HepG2 (cell line): ENCODE data around the gene EPN2. TPM values are rescaled to one million over a fixed set of nuclear protein-coding genes. Genes with fewer than 3 reads are reported as not detected.

Experiments
- ATAC-seq: fragments of 200-7000 bp; cut with Tn5 transposase; 3 replicates; pipeline ENCODE4 v1.9.1; 2020; ENCODE audit warnings: mild to moderate bottlenecking, moderate library complexity
- BruUV-seq: library from RNA; stranded (reverse); fragments of 400-500 nt; replicated peaks from 2 replicates; lab custom pipeline; 2021; lab: Mats Ljungman, UMichigan
- CTCF ChIA-PET: fragments of 300-600 bp; formaldehyde crosslinking; extraction: SDS; loops from one replicate; lab custom pipeline; 2021; ENCODE audit warnings: low total read pairs, inconsistent platforms, low intra/inter-chr PET ratio; lab: Yijun Ruan, JAX
- POLR2A ChIA-PET: fragments of 350-600 bp; sonication (Branson Sonifier 250); formaldehyde crosslinking; loops from one replicate; lab custom pipeline; 2020; ENCODE audit warnings: antibody characterized with exemption, inconsistent platforms; lab: Yijun Ruan, JAX
- DNase-seq: peaks from one replicate; pipeline ENCODE4 v3.0.0-alpha.2; 2015; ENCODE audit warnings: low spot score
- FAIRE-seq: peaks from 3 replicates; lab custom pipeline; 2011; peaks lifted over from hg19 to GRCh38; lab: Jason Lieb, UNC
- H2AFZ ChIP-seq: one replicate; pipeline ENCODE4 v1.6.1; 2011; ENCODE audit warnings: low read length, inconsistent platforms
- H3K27ac ChIP-seq: fragments of 300-600 bp; 3 replicates; pipeline ENCODE4 v1.8.0; 2011; ENCODE audit warnings: mixed run types, mild to moderate bottlenecking, mixed read lengths, low read length, inconsistent platforms; ENCODE audit not compliant: insufficient read depth; ENCODE audit errors: extremely low read length
- H3K27me3 ChIP-seq, 2 experiments: fragments of 200-600 bp in 1 of 2; 2 replicates in 1 of 2; 3 replicates in 1 of 2; pipeline versions ENCODE4 v1.6.0 to v1.8.0; 2011; ENCODE audit warnings: low read length in 2 of 2, mild to moderate bottlenecking in 2 of 2, moderate library complexity in 2 of 2, inconsistent platforms in 1 of 2; ENCODE audit not compliant: insufficient read depth in 2 of 2, control insufficient read depth in 1 of 2
- H3K36me3 ChIP-seq, 2 experiments: fragments of 200-600 bp in 1 of 2; replicated peaks in 1 of 2; 2 replicates in 1 of 2; 3 replicates in 1 of 2; pipeline versions ENCODE4 v1.5.1 to v1.8.0; 2011; ENCODE audit warnings: low read length in 2 of 2, inconsistent platforms in 1 of 2; ENCODE audit not compliant: insufficient read depth in 2 of 2, control insufficient read depth in 1 of 2
- H3K4me1 ChIP-seq: 2 replicates; pipeline ENCODE4 v1.5.1; 2012; ENCODE audit warnings: low read length, inconsistent platforms; ENCODE audit not compliant: insufficient read depth
- H3K4me2 ChIP-seq: 2 replicates; pipeline ENCODE4 v1.6.0; 2011; ENCODE audit warnings: low read depth, low read length, inconsistent platforms
- H3K4me3 ChIP-seq, 3 experiments: fragments of 200-600 bp in 1 of 3; sonication (generic), shearing (Covaris generic) in 1 of 3; replicated peaks in 1 of 3; 2 replicates each; pipeline ENCODE4 v1.5.1; 2011 to 2016; ENCODE audit warnings: low read length in 3 of 3, inconsistent platforms in 2 of 3, low read depth in 2 of 3, mild to moderate bottlenecking in 2 of 3, control low read depth in 1 of 3, mixed read lengths in 1 of 3; ENCODE audit not compliant: insufficient read depth in 1 of 3
- H3K79me2 ChIP-seq: one replicate; pipeline ENCODE4 v1.6.1; 2011; ENCODE audit warnings: low read length, inconsistent platforms; ENCODE audit not compliant: insufficient read depth
- H3K9ac ChIP-seq: 2 replicates; pipeline ENCODE4 v1.6.0; 2011; ENCODE audit warnings: mild to moderate bottlenecking, low read depth, low read length, inconsistent platforms; ENCODE audit not compliant: insufficient read depth
- H3K9me3 ChIP-seq: 2 replicates; pipeline ENCODE4 v1.5.1; 2012; ENCODE audit warnings: mild to moderate bottlenecking, low read length
- H4K20me1 ChIP-seq: 2 replicates; pipeline ENCODE4 v1.6.0; 2011; ENCODE audit warnings: inconsistent platforms, mild to moderate bottlenecking, low read length, moderate library complexity; ENCODE audit not compliant: insufficient read depth
- ARNT ChIP-seq: fragments of 450-650 bp; IDR thresholded peaks from 2 replicates; pipeline ENCODE4 v1.6.1; 2017
- CTCF ChIP-seq: sonication (generic); formaldehyde crosslinking; IDR thresholded peaks from 2 replicates; pipeline ENCODE4 v1.5.0; 2020; ENCODE audit warnings: mild to moderate bottlenecking, missing genetic modification reagents, moderate library complexity
- FOXO1 ChIP-seq: sonication (generic); formaldehyde crosslinking; IDR thresholded peaks from 2 replicates; pipeline ENCODE4 v1.4.0; 2020; ENCODE audit warnings: missing genetic modification reagents
- MZF1 ChIP-seq: sonication (generic); formaldehyde crosslinking; IDR thresholded peaks from 2 replicates; pipeline ENCODE4 v1.8.1; 2023; ENCODE audit warnings: mild to moderate bottlenecking, missing genetic modification reagents, borderline replicate concordance
- RFXANK ChIP-seq: IDR thresholded peaks from 2 replicates; pipeline ENCODE4 v1.6.1; 2016
- RNF2 ChIP-seq: fragments of 450-650 bp; conservative IDR thresholded peaks from 2 replicates; pipeline ENCODE4 v1.6.1; 2016; ENCODE audit warnings: low read depth
- TBX2 ChIP-seq: sonication (generic); formaldehyde crosslinking; IDR thresholded peaks from 2 replicates; pipeline ENCODE4 v1.5.0; 2020; ENCODE audit warnings: missing genetic modification reagents, mild to moderate bottlenecking, borderline replicate concordance
- ZBTB7A ChIP-seq: sonication (generic); formaldehyde crosslinking; IDR thresholded peaks from 2 replicates; pipeline ENCODE4 v1.8.0; 2022; ENCODE audit warnings: mild to moderate bottlenecking, missing genetic modification reagents
- ZNF280B ChIP-seq: sonication (generic); formaldehyde crosslinking; IDR thresholded peaks from 2 replicates; pipeline ENCODE4 v1.5.0; 2020; ENCODE audit warnings: missing genetic modification reagents, mild to moderate bottlenecking, borderline replicate concordance
- ZSCAN25 ChIP-seq: sonication (generic); formaldehyde crosslinking; IDR thresholded peaks from 2 replicates; pipeline ENCODE4 v1.8.0; 2022; ENCODE audit warnings: mild to moderate bottlenecking, missing genetic modification reagents
- WGBS: methylation state at CpG from one replicate; pipeline ENCODE4 v1.1.6; 2017; ENCODE audit warnings: low lambda C conversion rate; 5-methylcytosine and 5-hydroxymethylcytosine counted together
- in situ Hi-C: cut with HindIII; loops from 2 replicates; pipeline ENCODE4 v1.10.0; 2017; ENCODE audit warnings: low pct_unique_long_range_greater_than_20kb; ENCODE audit not compliant: extremely low pct_ligation_motif_present
- intact Hi-C: fragments of 100-400 bp; cut with micrococcal nuclease; formaldehyde crosslinking; loops from one replicate; pipeline ENCODE4 v1.10.0; 2022; ENCODE audit not compliant: unreplicated experiment
- polyA plus RNA-seq, 8 experiments: library from polyadenylated mRNA; depleted of rRNA in 3 of 8; stranded (reverse) in 7 of 8; unstranded in 1 of 8; fragments of >200 nt; fragmentation: Illumina TruSeq in 4 of 8; extraction: Trizol in 4 of 8; gene quantifications; 2 replicates each; pipeline versions ENCODE4 v1.2.1 to v1.2.3, GENCODE V29; 2011 to 2016; ENCODE audit warnings: low read depth in 4 of 8, missing spikeins in 1 of 8, mixed read lengths in 1 of 8; ENCODE audit not compliant: insufficient read depth in 1 of 8
- total RNA-seq, 5 experiments: library from RNA; depleted of rRNA; stranded (reverse); fragments of >200 nt; fragmentation: Illumina TruSeq; extraction: Trizol; gene quantifications; 2 replicates each; pipeline ENCODE4 v1.2.3, GENCODE V29; 2016; ENCODE audit warnings: low read depth in 1 of 5

EPN2 gene
- total and polyA plus RNA-seq, 2 of the 13 experiments (the other 11 are each of a cell fraction or from before 2014, with no cell fraction given), result 7.8 to 19.2 TPM

DNA sequence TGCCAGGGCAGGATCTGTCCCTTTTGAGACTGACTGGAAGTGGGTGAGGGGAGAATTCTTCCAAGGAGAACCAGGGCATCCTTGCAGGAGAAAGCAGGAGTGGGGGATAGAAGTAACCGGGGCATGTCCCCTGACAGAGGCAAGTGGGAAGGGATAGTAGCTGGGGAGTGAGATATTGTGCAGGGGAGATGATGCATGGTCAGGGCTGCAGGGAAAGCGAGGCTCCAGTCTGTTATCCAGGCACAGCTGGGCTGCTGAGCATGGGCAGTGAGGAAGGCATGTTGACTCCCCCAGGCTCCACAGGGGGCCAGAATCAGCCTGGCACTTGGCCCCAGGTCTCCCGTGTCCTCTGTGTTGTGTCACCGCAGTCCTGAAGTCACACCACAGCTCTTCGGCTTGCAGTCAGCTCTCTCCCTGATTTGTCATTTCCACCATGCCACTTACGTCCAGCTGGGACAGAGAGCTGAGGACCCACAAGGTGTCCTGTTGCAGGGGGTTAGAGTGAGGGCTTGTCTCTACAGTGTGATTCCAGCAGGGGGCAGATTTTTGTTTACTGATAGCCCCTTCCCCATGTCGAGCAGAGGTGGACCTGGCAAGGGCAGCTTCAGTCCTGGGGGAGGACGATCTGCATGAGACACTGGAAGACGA is 84.4 kb downstream of the EPN2 start:
- TF ChIP-seq ZNF280B (CRISPR knock-in tag) (no peak), MZF1 (CRISPR knock-in tag) (no peak), ZBTB7A (CRISPR knock-in tag) (0 out of 2 replicates have a peak, but pooled peaks have one; percentile 19), RFXANK (CRISPR knock-in tag) (no peak), FOXO1 (CRISPR knock-in tag) (no peak), CTCF (peak; percentile 46), ARNT (no peak), RNF2 (no peak), ZSCAN25 (CRISPR knock-in tag) (no peak), TBX2 (no peak)
- Histone ChIP-seq H3K79me2 (no peaks in the 10 kb centered on the region), H4K20me1 (no peaks in the 10 kb centered on the region), H3K4me1 (peaks cover 16% of the 10 kb centered on the region), H3K4me2 (no peak overlapping the region), H3K36me3 (no peaks in the 10 kb centered on the region; a peak in 1 of 5 replicates), H2AFZ (no peak overlapping the region), H3K27ac (no peak overlapping the region), H3K27me3 (no peaks in the 10 kb centered on the region), H3K9ac (no peak overlapping the region), H3K4me3 (no peak overlapping the region), H3K9me3 (peaks cover 11% of the 10 kb centered on the region; the same call in 1 of the 2 replicates)
- POLR2A ChIA-PET, result interaction anchor here (1.0 to 2.6 kb wide), 2 partner anchors 17 to 25 kb away, joined by 3 to 6 read pairs; no protein-coding TSS in a partner anchor
- DNase-seq (no peak), FAIRE-seq (no peak), ATAC-seq (no peak)
- intact Hi-C loops (no loop called here), in situ Hi-C loops (no loop called here)
- CTCF ChIA-PET, result no interaction called here
- WGBS, result 85% methylated on average over 9 of the region's 9 CpGs
- no TSS peak for BruUV-seq
